ENCODE measurements around the gene ZNF33B.

DNA sequence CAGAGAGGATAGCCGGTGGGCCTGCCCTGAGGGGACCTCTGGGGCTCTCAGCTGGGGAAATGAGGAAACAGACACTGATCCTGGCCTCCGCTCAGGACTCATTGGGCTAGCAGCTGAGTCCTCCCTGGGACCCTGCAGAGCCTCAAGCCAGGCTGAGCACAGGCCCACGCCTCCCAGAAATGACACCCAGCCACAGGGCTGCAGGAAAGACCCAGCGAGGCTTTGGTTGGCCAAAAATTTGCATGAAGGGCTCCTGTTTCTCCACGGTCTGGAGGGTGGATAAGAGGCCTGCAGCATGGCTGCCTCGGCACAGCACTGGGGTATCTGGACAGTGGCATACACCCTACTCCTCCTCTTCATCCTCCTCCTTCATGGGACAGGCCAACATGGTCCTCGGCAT lies 60.4 kb downstream of the ZNF33B start:
- TF ChIP-seq, protein P1, sequence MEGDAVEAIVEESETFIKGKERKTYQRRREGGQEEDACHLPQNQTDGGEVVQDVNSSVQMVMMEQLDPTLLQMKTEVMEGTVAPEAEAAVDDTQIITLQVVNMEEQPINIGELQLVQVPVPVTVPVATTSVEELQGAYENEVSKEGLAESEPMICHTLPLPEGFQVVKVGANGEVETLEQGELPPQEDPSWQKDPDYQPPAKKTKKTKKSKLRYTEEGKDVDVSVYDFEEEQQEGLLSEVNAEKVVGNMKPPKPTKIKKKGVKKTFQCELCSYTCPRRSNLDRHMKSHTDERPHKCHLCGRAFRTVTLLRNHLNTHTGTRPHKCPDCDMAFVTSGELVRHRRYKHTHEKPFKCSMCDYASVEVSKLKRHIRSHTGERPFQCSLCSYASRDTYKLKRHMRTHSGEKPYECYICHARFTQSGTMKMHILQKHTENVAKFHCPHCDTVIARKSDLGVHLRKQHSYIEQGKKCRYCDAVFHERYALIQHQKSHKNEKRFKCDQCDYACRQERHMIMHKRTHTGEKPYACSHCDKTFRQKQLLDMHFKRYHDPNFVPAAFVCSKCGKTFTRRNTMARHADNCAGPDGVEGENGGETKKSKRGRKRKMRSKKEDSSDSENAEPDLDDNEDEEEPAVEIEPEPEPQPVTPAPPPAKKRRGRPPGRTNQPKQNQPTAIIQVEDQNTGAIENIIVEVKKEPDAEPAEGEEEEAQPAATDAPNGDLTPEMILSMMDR (IDR thresholded peaks at IDR 0.05) = no peak
- TF ChIP-seq POLR2A (IDR thresholded peaks at IDR 0.05) = no peak

Data from uterus (tissue), 2 donors.